ENCODE data around the gene SPHK2. TPM values are rescaled to one million over a fixed set of nuclear protein-coding genes. Genes with fewer than 3 reads are reported as not detected.

SPHK2 gene
- total RNA-seq, 2 experiments from 2014 or later = 14.1 to 15.3 TPM

- Mint-ChIP-seq H3K36me3 (ENCODE audit: low read depth) (no peaks in the 10 kb centered on the region), H3K4me3 (no peak overlapping the region), H3K27ac (no peak overlapping the region), H3K4me1 (ENCODE audit: low read depth) (peaks cover 5% of the 10 kb centered on the region), H3K27me3 (peaks cover 5% of the 10 kb centered on the region), H3K9me3 (no peaks in the 10 kb centered on the region)
- Histone ChIP-seq H3K36me3 (ENCODE audit: insufficient read depth, low read length) (no peaks in the 10 kb centered on the region), H3K4me1 (ENCODE audit: insufficient read depth, low read length) (peaks cover 6% of the 10 kb centered on the region), H3K4me3 (ENCODE audit: low read length) (no peak overlapping the region), H3K27ac (ENCODE audit: low read depth in 1 of 2, low read length in 2 of 2) (no peak overlapping the region), H3K9me3 (ENCODE audit: control insufficient read depth in 1 of 2, insufficient read depth in 1 of 2, low read length in 2 of 2) (no peaks in the 10 kb centered on the region), H3K27me3 (ENCODE audit: control insufficient read depth in 1 of 2, insufficient read depth in 2 of 2, low read length in 2 of 2) (no peaks in the 10 kb centered on the region)
- intact Hi-C loops (cut with DNase I, micrococcal nuclease) = loop anchor here (5.0 to 10.0 kb wide), 3 partner anchors 190 to 317 kb away; partner anchors contain the start of genes GRIN2D (in 1 of the 2) and KDELR1 (in 1 of the 2)
- ChIA-PET POLR2A (no interaction called here), CTCF (no interaction called here)
- no peak for TF ChIP-seq CTCF (IDR thresholded peaks at IDR 0.05)
- DNase-seq (no peak), ATAC-seq (ENCODE audit: poor library complexity) (no peak)
Observed at GRCh38 chr19:48582168-48582567, 37.1 kb upstream of the SPHK2 start.

- ChIA-PET CTCF (interaction anchor here (1.2 to 3.5 kb wide), 3 partner anchors 21 to 98 kb away, joined by 3 to 25 read pairs (median 18); no protein-coding TSS in a partner anchor), POLR2A (interaction anchor here (0.5 to 1.7 kb wide), 3 partner anchors 22 to 77 kb away, joined by 3 to 5 read pairs (median 3); no protein-coding TSS in a partner anchor)
- TF ChIP-seq CTCF (IDR thresholded peaks at IDR 0.05) = no peak
- ATAC-seq (ENCODE audit: poor library complexity) (no peak), DNase-seq (no peak)
- no peak overlapping the region for H3K4me3 Mint-ChIP-seq
- H3K9me3 Mint-ChIP-seq = no peaks in the 10 kb centered on the region
- Histone ChIP-seq H3K36me3 (ENCODE audit: insufficient read depth, low read length) (no peaks in the 10 kb centered on the region), H3K4me1 (ENCODE audit: insufficient read depth, low read length) (peaks cover 18% of the 10 kb centered on the region), H3K27ac (ENCODE audit: low read depth in 1 of 2, low read length in 2 of 2) (no peak overlapping the region), H3K4me3 (ENCODE audit: low read length) (no peak overlapping the region), H3K9me3 (ENCODE audit: control insufficient read depth in 1 of 2, insufficient read depth in 1 of 2, low read length in 2 of 2) (no peaks in the 10 kb centered on the region), H3K27me3 (ENCODE audit: control insufficient read depth in 1 of 2, insufficient read depth in 2 of 2, low read length in 2 of 2) (no peaks in the 10 kb centered on the region)
- no peaks in the 10 kb centered on the region for H3K36me3 Mint-ChIP-seq (ENCODE audit: low read depth)
- H3K27ac Mint-ChIP-seq = no peak overlapping the region
- peaks cover 5% of the 10 kb centered on the region for H3K27me3 Mint-ChIP-seq
- intact Hi-C loops (cut with DNase I, micrococcal nuclease) = loop anchor here in 1 of 2 experiments (10.0 kb wide), 2 partner anchors 273 to 323 kb away; no protein-coding TSS in a partner anchor
- peaks cover 15% of the 10 kb centered on the region for H3K4me1 Mint-ChIP-seq (ENCODE audit: low read depth)
Observed at GRCh38 chr19:48587387-48587786, 31.9 kb upstream of the SPHK2 start.

GRCh38 chr19:48588670-48589401, 30.5 kb upstream of the SPHK2 start:
- no peaks in the 10 kb centered on the region for H3K9me3 Mint-ChIP-seq
- H3K4me1 Mint-ChIP-seq (ENCODE audit: low read depth) = peaks cover 15% of the 10 kb centered on the region
- H3K36me3 Mint-ChIP-seq (ENCODE audit: low read depth) = no peaks in the 10 kb centered on the region
- DNase-seq (peak; percentile 79 to 93 (median 86)), ATAC-seq (ENCODE audit: poor library complexity) (peak; percentile 91)
- POLR2A ChIA-PET = interaction anchor here (0.6 to 1.7 kb wide), 5 partner anchors 20 to 108 kb away, joined by 3 to 5 read pairs (median 3); partner anchors contain the start of genes DBP and SPHK2
- Histone ChIP-seq H3K9me3 (ENCODE audit: control insufficient read depth in 1 of 2, insufficient read depth in 1 of 2, low read length in 2 of 2) (no peaks in the 10 kb centered on the region), H3K4me3 (ENCODE audit: low read length) (peak overlapping the region; percentile 54), H3K36me3 (ENCODE audit: insufficient read depth, low read length) (no peaks in the 10 kb centered on the region), H3K27me3 (ENCODE audit: control insufficient read depth in 1 of 2, insufficient read depth in 2 of 2, low read length in 2 of 2) (no peaks in the 10 kb centered on the region), H3K4me1 (ENCODE audit: insufficient read depth, low read length) (peaks cover 24% of the 10 kb centered on the region), H3K27ac (ENCODE audit: low read depth in 1 of 2, low read length in 2 of 2) (peak overlapping the region in 1 of 2 donors; percentile 29)
- peaks cover 5% of the 10 kb centered on the region for H3K27me3 Mint-ChIP-seq
- CTCF ChIA-PET = interaction anchor here (0.6 to 3.5 kb wide), 10 partner anchors 17 to 100 kb away, joined by 3 to 25 read pairs (median 4); no protein-coding TSS in a partner anchor
- intact Hi-C loops (cut with DNase I, micrococcal nuclease) = loop anchor here (1.0 to 10.0 kb wide), 6 partner anchors 19 to 324 kb away; no protein-coding TSS in a partner anchor
- peak; percentile 93 for TF ChIP-seq CTCF (IDR thresholded peaks at IDR 0.05)
- H3K27ac Mint-ChIP-seq = peak overlapping the region; percentile 12
- H3K4me3 Mint-ChIP-seq = peak overlapping the region; percentile 78

Data from CD4-positive, alpha-beta T cell (primary cell).